Trophoblast cell (in vitro differentiated cells and primary cell): ENCODE measurements around the gene PLEKHG3.
A peak's percentile ranks its signal among the peaks of the same experiment; 100 is the strongest.

Source experiments
- DNase-seq, 2 donors: peaks; one replicate each; pipeline ENCODE4 v3.0.0-alpha.2; 2016
- H2AFZ ChIP-seq: 2 replicates; pipeline ENCODE4 v1.6.1; 2013; ENCODE audit warnings: low read length, moderate library complexity, mild to moderate bottlenecking; ENCODE audit not compliant: insufficient read depth, poor library complexity
- H2AK5ac ChIP-seq: 2 replicates; pipeline ENCODE4 v1.6.1; 2013; ENCODE audit warnings: mild to moderate bottlenecking, low read length
- H2BK120ac ChIP-seq: 2 replicates; pipeline ENCODE4 v1.6.1; 2013; ENCODE audit warnings: low read length, mild to moderate bottlenecking, moderate library complexity; ENCODE audit not compliant: insufficient read depth, poor library complexity
- H2BK12ac ChIP-seq: 2 replicates; pipeline ENCODE4 v1.6.1; 2013; ENCODE audit warnings: mild to moderate bottlenecking, low read length, moderate library complexity
- H2BK5ac ChIP-seq: 2 replicates; pipeline ENCODE4 v1.6.1; 2013; ENCODE audit warnings: low read length, low read depth, moderate library complexity, mild to moderate bottlenecking; ENCODE audit not compliant: poor library complexity
- H3K14ac ChIP-seq: 2 replicates; pipeline ENCODE4 v1.6.1; 2013; ENCODE audit warnings: mild to moderate bottlenecking, low read length
- H3K18ac ChIP-seq: 2 replicates; pipeline ENCODE4 v1.6.1; 2013; ENCODE audit warnings: mild to moderate bottlenecking, low read length
- H3K23ac ChIP-seq: 2 replicates; pipeline ENCODE4 v1.6.1; 2013; ENCODE audit warnings: low read length
- H3K27ac ChIP-seq: 2 replicates; pipeline ENCODE4 v1.5.1; 2013; ENCODE audit warnings: low read depth, mild to moderate bottlenecking, inconsistent platforms, low read length, moderate library complexity
- H3K27me3 ChIP-seq: 2 replicates; pipeline ENCODE4 v1.6.1; 2013; ENCODE audit warnings: inconsistent platforms, mild to moderate bottlenecking, low read length, moderate library complexity; ENCODE audit not compliant: insufficient read depth
- H3K36me3 ChIP-seq, 2 experiments: 1 replicate in 1 of 2; 2 replicates in 1 of 2; pipeline ENCODE4 v1.6.1; 2013; ENCODE audit warnings: low read length in 2 of 2, mild to moderate bottlenecking in 2 of 2, moderate library complexity in 1 of 2; ENCODE audit not compliant: insufficient read depth in 2 of 2, control insufficient read depth in 1 of 2
- H3K4ac ChIP-seq: 2 replicates; pipeline ENCODE4 v1.6.1; 2013; ENCODE audit warnings: low read depth, mild to moderate bottlenecking, low read length, moderate library complexity
- H3K4me1 ChIP-seq, 2 experiments: 1 replicate in 1 of 2; 2 replicates in 1 of 2; pipeline ENCODE4 v1.6.1; 2013; ENCODE audit warnings: low read length in 2 of 2, mild to moderate bottlenecking in 2 of 2, moderate library complexity in 1 of 2; ENCODE audit not compliant: insufficient read depth in 2 of 2, control insufficient read depth in 1 of 2
- H3K4me2 ChIP-seq: 2 replicates; pipeline ENCODE4 v1.6.1; 2013; ENCODE audit warnings: inconsistent platforms, mild to moderate bottlenecking, low read length, moderate library complexity
- H3K4me3 ChIP-seq: 2 replicates; pipeline ENCODE4 v1.5.1; 2013; ENCODE audit warnings: mild to moderate bottlenecking, low read depth, low read length, inconsistent platforms
- H3K79me1 ChIP-seq: one replicate; pipeline ENCODE4 v1.6.1; 2013; ENCODE audit warnings: low read length
- H3K79me2 ChIP-seq: 2 replicates; pipeline ENCODE4 v1.6.1; 2013; ENCODE audit warnings: low read length, mild to moderate bottlenecking; ENCODE audit not compliant: control insufficient read depth, insufficient read depth, poor library complexity
- H3K9ac ChIP-seq: 2 replicates; pipeline ENCODE4 v1.6.1; 2013; ENCODE audit warnings: mild to moderate bottlenecking, low read length
- H3K9me3 ChIP-seq: 2 replicates; pipeline ENCODE4 v1.6.1; 2013; ENCODE audit warnings: low read depth, mild to moderate bottlenecking, control low read depth, inconsistent platforms, low read length; ENCODE audit not compliant: insufficient read depth
- H4K12ac ChIP-seq: 2 replicates; pipeline ENCODE4 v1.6.1; 2013; ENCODE audit warnings: low read depth, mild to moderate bottlenecking, low read length, moderate library complexity
- H4K8ac ChIP-seq: 2 replicates; pipeline ENCODE4 v1.6.1; 2013; ENCODE audit warnings: low read depth, mild to moderate bottlenecking, low read length, moderate library complexity
- H4K91ac ChIP-seq: one replicate; pipeline ENCODE4 v1.6.1; 2013; ENCODE audit warnings: low read depth, mild to moderate bottlenecking, low read length, moderate library complexity
- WGBS: extraction: QIAGEN DNeasy Blood & Tissue Kit; methylation state at CpG from one replicate; pipeline ENCODE4 v1.1.7; 2013; ENCODE audit warnings: missing lambda C conversion rate; ENCODE audit not compliant: insufficient read length, insufficient coverage; ENCODE audit errors: extremely low coverage; 5-methylcytosine and 5-hydroxymethylcytosine counted together

PLEKHG3 gene

DNA sequence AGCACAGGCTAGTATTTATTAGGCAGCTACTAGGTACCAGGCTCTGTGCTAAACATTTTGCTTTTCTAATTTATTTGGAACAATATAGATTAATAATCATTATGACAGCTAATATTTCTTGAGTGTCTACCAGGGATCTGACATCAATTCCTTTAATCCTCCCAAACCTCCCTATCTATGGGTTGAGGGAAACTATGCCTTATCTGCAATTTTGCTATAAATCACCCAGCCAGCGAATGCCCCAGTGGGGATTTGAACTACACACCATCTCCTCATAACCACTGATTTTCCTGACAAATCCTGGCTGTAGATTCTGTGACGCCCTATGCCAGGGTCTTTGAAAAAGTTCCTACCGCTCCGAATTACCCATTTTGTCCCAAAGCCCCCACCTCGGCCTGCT lies 21.4 kb upstream of the PLEKHG3 start:
- Histone ChIP-seq H3K18ac (no peak overlapping the region), H3K4me3 (no peak overlapping the region), H3K36me3 (no peaks in the 10 kb centered on the region), H3K4me1 (peaks cover 3 to 5% of the 10 kb centered on the region in 2 experiments), H2BK12ac (no peak overlapping the region), H3K79me1 (peaks cover 8% of the 10 kb centered on the region), H3K4ac (no peak overlapping the region), H4K8ac (no peak overlapping the region), H4K91ac (no peak overlapping the region), H3K79me2 (peaks cover 2% of the 10 kb centered on the region), H3K27me3 (no peaks in the 10 kb centered on the region), H2AK5ac (no peak overlapping the region), H2BK120ac (no peak overlapping the region), H3K14ac (no peak overlapping the region), H3K9ac (no peak overlapping the region), H3K23ac (no peak overlapping the region), H3K27ac (no peak overlapping the region), H2AFZ (no peak overlapping the region), H3K9me3 (no peaks in the 10 kb centered on the region), H2BK5ac (no peak overlapping the region), H4K12ac (no peak overlapping the region), H3K4me2 (no peak overlapping the region)
- no peak for DNase-seq
- no CpG with 5 or more reads among the region's 5 CpGs for WGBS

DNA sequence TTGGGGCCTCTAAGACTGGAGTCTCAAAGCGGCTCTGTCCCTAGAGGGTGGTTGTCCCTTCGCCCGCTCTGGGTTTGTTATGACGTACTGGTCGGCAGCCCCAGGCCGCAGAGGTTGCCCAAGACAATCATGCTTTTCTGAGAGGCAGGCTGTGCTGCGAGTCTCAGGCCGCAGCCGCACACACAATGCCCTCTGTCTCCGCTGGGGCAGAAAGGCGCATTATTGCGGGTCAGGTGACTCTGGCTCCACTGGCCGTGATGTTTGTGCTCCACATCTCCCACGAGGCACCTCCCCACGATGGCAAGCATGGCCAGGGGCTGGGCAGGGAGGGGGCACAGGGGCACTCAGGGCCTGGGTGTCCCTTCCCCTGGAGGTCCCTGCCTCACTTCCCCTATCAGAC lies 21.0 kb upstream of the PLEKHG3 start:
- no peak for DNase-seq
- no peak overlapping the region for H4K12ac ChIP-seq
- H3K4me3 ChIP-seq: no peak overlapping the region
- H3K18ac ChIP-seq: no peak overlapping the region
- no peak overlapping the region for H3K23ac ChIP-seq
- no peak overlapping the region for H2AFZ ChIP-seq
- H4K8ac ChIP-seq: no peak overlapping the region
- no peaks in the 10 kb centered on the region for H3K27me3 ChIP-seq
- peaks cover 3 to 5% of the 10 kb centered on the region in 2 experiments for H3K4me1 ChIP-seq
- H2BK5ac ChIP-seq: no peak overlapping the region
- H3K36me3 ChIP-seq: no peaks in the 10 kb centered on the region
- H2BK12ac ChIP-seq: peak overlapping the region; percentile 41
- peaks cover 8% of the 10 kb centered on the region for H3K79me1 ChIP-seq
- H3K4ac ChIP-seq: no peak overlapping the region
- peak overlapping the region; percentile 8 for H2BK120ac ChIP-seq
- H3K4me2 ChIP-seq: no peak overlapping the region
- WGBS: no CpG with 5 or more reads among the region's 15 CpGs
- no peaks in the 10 kb centered on the region for H3K9me3 ChIP-seq
- no peak overlapping the region for H3K27ac ChIP-seq
- no peak overlapping the region for H4K91ac ChIP-seq
- H3K79me2 ChIP-seq: peaks cover 2% of the 10 kb centered on the region
- H2AK5ac ChIP-seq: peak overlapping the region; percentile 30
- H3K9ac ChIP-seq: no peak overlapping the region
- no peak overlapping the region for H3K14ac ChIP-seq

DNA sequence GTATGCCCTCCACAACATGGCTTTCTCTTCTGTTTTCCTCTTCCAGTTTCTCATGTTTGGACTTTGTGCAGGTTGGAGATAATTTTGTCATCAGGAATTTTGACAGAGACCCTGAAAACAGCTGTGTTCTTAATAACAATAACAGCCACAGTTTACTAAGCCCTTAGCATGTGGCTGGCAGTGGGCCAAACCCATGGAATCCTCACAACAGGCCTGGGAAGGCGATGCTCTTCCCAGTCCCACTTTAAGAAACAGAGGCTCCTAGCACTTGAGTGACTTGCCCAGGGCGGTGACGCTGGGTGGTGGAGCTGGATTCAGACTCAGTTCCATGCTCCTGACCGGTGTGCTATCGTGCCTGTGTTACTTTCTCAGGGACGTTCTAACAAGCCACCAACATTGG lies 20.1 kb upstream of the PLEKHG3 start:
- Histone ChIP-seq H2AK5ac (no peak overlapping the region), H4K12ac (no peak overlapping the region)

DNA sequence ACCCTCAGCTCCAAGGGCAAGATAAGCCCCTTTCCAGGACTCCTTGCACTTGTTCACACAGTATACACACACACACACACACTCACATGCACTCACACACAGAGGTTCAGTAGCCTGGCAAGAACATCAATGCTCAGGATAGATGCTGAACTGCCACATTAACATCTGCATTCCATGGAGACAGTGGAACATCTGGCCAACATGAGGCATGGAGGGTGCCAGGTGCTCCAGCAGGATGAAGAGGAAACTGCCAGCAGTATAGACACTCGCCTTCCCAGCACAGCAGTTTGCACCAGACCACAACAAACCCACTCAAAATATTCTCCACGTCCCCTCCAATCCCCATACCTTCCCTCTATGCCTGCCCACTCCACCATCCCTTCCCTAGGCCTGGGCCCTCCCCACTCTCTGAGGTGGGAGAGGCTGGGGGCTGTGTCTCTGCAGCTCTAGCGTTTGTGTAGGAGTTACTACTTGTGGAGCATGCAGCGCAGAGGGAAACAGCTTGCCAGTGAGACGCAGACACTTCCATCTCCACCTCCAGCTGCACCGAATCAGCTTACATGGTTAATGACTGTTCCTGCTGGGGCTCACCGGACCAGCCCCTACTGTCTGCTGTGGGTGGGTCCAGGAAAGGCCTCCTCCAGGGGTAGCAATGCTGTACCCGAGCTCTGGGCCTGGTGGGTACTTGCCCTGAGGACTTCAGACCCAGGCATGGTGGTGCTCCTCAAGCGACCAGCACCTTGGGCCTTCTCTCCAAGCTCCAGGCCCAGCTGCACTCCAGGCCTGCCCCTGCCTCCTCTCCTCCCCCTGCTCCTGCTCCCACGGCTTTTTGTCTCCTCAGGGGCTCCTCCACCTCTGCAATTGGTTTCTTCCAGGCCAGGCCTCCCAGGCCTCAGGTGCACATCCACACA lies 18.6 kb upstream of the PLEKHG3 start:
- no peak overlapping the region for H2AK5ac ChIP-seq
- peaks cover 4% of the 10 kb centered on the region for H3K79me1 ChIP-seq
- H2BK120ac ChIP-seq: no peak overlapping the region
- H3K23ac ChIP-seq: no peak overlapping the region
- no peak overlapping the region for H2BK12ac ChIP-seq
- H3K4ac ChIP-seq: no peak overlapping the region
- H3K9me3 ChIP-seq: no peaks in the 10 kb centered on the region
- peaks cover 3% of the 10 kb centered on the region in 2 experiments for H3K4me1 ChIP-seq
- no peak for DNase-seq
- no peaks in the 10 kb centered on the region for H3K79me2 ChIP-seq
- H3K18ac ChIP-seq: no peak overlapping the region
- no peak overlapping the region for H3K9ac ChIP-seq
- no peak overlapping the region for H4K12ac ChIP-seq
- no peak overlapping the region for H3K4me3 ChIP-seq
- no peak overlapping the region for H3K14ac ChIP-seq
- WGBS: 100% methylated on average over 1 of the region's 10 CpGs
- H2AFZ ChIP-seq: no peak overlapping the region
- no peak overlapping the region for H2BK5ac ChIP-seq
- no peak overlapping the region for H3K27ac ChIP-seq
- no peaks in the 10 kb centered on the region for H3K36me3 ChIP-seq
- no peak overlapping the region for H4K91ac ChIP-seq
- no peak overlapping the region for H4K8ac ChIP-seq
- H3K27me3 ChIP-seq: no peaks in the 10 kb centered on the region
- no peak overlapping the region for H3K4me2 ChIP-seq

More for the DNA sequence above, 20.1 kb upstream of the PLEKHG3 start:
- H3K79me2 ChIP-seq: peaks cover 2% of the 10 kb centered on the region
- no peak overlapping the region for H3K18ac ChIP-seq
- H3K4me2 ChIP-seq: no peak overlapping the region
- no peak overlapping the region for H3K4me3 ChIP-seq
- peaks cover 8% of the 10 kb centered on the region for H3K79me1 ChIP-seq
- no peak overlapping the region for H3K9ac ChIP-seq
- peaks cover 3 to 5% of the 10 kb centered on the region in 2 experiments for H3K4me1 ChIP-seq
- H4K91ac ChIP-seq: peak overlapping the region; percentile 0
- no peak overlapping the region for H2AFZ ChIP-seq
- H3K27me3 ChIP-seq: no peaks in the 10 kb centered on the region
- no peak overlapping the region for H2BK12ac ChIP-seq
- H3K14ac ChIP-seq: no peak overlapping the region
- no peak overlapping the region for H4K8ac ChIP-seq
- no peak overlapping the region for H3K4ac ChIP-seq
- H3K27ac ChIP-seq: no peak overlapping the region
- no peak for DNase-seq
- no peak overlapping the region for H2BK5ac ChIP-seq
- H3K9me3 ChIP-seq: no peaks in the 10 kb centered on the region
- WGBS: no CpG with 5 or more reads among the region's 6 CpGs
- H2BK120ac ChIP-seq: no peak overlapping the region
- no peaks in the 10 kb centered on the region for H3K36me3 ChIP-seq
- H3K23ac ChIP-seq: no peak overlapping the region
